CD4-positive, alpha-beta T cell treated with Interleukin-10 for 1 hour (primary cell): ENCODE data around the gene KSR1.
"Not testable (repeated sequence)": the region's sequence is repeated elsewhere in the genome, so short reads cannot be mapped to it uniquely, and the experiment has no call there.

Experiments
- DNase-seq: peaks from one replicate; pipeline ENCODE4 v3.0.0-alpha.2; 2020

The KSR1 gene

DNA sequence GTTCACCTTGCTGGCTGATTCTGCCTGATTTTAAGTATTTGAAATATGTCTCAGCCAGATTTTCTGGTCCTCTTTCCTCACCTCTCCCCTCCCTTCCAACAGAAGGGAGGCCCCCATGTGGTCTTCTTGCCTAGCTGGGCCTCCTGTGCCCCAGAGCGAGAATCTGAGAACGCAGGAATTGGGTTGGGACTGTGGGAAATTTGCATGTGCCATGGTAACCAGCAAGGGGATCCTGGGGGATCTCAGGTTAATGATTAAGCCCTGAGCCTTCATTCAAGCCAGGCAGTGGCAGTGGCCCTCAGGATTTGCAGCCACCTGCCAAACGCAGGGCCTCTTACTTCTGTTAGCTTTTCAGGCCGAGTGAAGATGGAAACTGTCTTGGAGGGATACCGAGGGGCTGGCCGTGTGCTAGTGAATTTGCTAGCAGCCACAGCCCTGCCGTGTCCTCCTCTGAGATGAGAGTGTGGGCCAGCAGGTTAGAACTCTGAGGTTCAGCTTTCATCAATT, 40.2 kb downstream of the KSR1 start:
- no peak for DNase-seq

DNA sequence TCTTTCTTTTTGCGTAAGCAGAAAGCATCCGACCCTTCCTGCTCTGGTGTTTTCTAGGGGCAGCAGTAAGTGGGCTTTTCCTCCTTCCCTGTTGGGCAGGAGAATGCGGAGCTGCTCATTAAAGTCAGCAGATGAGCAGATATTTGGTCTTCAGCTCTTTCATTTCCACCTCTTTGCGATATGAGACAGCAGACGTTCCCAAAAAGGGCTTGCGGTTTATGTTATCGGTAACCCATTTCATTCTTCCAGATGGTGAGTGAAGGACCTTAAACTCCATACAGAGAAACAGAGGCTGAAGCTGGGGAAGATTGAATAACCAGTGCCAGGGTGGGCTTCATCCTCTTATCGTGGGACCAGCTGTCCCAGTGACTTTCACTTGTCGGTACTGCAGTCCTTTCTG, 40.7 kb downstream of the KSR1 start:
- no peak for DNase-seq

DNA sequence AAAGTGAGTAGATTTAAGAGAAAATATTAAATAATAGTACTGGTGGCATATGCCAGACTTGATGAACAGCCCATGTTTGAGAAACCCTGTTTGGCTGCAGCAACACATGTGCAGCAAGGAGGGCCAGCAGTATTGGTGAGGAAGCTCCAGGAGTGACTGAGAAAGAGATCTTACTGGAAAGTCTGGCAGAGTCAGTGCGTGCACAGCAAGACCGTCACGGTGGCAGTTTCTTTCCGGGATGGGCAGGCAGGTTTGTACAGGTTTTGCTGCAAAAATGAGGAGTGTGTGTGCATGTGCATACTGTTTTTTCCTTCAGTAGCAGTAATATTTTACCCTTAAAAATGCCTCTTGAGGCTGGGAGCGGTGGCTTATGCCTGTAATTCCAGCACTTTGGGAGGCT, 41.4 kb downstream of the KSR1 start:
- DNase-seq = no peak

DNA sequence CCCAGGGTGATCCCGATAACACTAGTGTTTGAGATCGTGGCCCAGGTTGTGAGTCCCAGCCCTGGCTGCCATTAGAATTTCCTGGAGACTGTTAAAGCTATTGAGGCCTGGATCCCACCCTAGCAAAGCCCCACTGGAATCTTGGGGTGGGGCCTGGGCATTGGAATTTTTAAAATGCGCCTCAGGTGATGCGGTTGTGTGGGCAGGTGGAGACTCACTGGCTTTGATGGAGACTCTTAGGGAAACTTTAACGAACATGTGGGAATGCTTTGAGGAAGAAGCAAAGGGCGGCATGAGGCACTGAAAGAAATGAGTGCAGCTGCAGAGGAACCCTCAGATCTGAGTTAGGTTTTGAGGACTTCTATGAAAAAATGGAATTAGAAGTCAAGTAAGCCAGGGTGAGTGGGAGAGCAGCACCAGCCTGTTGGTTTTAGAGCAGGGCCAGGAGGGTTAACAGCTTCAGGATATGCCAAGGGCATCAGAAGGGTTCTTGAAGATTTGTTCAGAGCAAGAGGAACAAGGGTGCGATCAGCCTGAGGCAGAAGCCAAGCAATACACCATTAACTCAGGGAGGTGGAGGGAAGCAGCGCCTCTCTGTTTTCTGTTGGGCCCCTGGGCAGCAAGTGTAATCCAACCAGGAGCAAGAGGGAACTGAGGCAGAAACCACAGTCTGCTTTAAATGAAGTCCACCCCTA, 42.5 kb downstream of the KSR1 start:
- DNase-seq = no peak

DNA sequence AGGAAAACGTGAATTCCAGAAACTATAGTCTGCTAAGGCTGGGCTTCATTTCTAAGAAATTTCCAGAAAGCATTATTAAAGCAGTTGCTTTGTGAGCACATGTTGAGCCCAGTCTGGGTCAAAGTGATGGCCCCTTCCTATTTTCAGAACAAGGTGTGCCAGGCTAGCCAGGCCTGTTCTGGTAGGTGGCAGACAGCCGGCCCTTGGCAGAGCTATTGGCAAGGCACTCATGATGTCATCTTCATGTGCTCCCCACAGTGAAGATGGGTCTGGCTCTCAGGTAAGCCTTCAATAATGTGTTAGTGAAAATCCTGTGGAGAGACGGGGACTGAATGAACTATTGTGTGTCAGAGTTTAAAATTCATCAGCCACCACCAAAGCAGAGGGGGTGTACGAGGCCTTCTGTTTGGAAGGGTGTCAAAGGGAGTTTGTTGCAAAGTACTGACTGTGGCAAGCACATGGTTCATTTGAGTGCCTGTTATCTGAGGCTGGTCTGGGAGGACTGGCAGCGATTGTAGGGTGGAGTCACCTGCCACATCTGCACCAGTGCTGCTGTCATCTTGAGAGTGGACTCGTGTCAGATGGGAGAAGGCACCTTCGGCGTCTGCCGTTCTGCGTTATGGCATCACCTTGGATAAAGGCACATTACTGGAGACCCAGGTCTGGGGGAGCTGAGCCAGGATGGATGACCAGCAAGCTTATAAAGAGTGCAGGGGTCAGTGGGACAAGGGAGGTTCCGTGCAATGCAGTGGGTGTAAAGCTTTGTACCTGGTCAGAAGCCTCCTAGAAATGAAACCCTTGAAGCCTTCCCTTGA, 43.4 kb downstream of the KSR1 start:
- DNase-seq = no peak

DNA sequence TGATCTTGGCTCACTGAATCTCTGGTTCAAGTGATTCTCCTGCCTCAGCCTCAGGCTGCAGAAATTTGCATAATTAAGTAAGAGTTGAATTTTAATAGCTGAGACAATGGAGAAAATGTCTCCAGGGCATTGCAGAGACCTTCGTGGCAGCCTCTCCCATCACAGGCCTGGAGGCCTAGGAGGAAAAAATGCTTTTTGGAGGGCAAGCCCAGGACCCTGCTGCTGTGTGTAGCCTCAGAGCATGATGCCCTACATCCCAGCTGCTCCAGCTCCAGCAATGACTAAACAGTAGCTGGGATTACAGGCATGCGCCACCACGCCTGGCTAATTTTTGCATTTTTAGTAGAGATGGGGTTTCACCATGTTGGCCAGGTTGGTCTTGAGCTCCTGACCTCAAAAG, 45.1 kb downstream of the KSR1 start:
- DNase-seq = not testable (repeated sequence)

DNA sequence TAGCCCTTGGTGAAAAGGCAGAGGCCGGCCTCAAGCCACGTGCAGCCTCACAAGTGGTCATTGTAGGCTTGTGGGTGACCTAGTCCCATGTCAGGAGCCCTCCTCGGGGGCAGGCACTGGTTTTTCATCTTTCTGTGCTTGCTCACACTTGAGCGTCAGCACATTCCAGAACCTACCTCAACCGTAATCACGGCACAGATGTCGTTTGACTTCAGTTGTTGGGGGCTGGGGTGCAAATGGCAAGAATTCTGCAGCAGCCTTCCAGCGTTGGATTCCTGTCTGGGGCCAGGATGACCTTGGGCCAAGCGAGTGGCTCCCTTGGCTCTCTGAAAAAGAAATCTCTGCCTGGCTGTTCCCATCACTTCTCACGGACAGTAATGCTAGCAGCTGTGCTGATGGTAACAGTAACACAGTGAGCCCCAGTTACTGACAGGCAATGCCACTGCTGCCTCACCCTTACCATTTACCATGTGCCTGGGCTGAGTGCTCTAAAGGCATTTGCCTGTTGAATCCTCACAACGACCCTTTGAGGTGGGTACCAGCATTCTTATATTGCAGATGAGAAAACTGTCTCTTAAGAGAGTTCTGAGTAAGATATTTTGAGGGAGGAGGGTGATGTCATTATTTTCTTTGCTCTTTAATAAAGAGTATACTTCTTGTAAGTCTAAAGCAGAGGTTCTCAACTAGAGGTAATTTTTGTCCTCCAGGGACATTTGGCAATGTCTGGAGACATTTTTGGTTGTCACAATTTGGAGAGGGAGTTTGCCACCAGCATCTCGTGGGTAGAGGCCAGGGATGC, 46.5 kb downstream of the KSR1 start:
- no peak for DNase-seq

GRCh38 chr17:27503611-27504010, 47.4 kb downstream of the KSR1 start:
- DNase-seq = no peak

GRCh38 chr17:27504188-27504995, 48.1 kb downstream of the KSR1 start:
- DNase-seq = no peak

DNA sequence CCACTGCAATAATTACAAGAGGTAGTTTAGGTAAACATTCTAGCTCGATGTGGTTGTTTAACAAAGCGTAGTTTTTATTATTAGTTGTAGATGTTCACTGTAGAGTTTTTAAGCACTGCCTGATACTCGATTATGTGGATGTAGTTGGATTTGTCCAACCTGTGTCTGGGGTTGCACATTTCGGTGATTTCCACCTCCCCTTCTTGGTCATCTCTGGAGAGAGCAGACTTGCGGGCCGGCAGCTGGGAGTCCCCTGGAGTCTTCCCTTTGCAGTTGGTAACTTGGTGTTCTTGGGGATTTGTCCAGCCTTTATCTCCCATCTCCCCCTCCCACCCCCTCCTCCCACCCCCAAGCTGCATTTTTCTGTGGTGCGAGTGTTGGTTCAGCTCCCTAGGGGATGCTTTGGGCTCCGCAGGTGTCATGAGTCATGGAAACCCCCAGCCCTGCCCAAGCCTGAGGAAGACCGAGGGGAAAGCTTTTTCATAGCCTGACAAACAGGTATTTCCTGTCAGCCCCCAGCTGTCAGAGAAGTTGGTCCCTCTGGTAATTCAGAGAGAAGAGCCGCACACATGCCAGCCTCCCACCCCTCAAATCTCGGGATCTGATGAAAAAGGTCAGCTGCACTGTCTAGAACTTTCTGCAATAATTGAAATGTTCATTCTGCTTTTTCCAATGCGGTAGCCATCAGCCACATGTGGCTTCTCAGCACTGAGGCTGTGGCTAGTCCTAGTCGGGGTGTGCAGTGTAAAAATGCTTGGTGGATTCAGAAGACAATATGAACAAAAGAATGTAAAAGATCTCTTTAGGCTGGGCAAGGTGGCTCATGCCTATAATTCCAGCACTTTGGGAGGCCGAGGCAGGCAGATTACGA, 50.3 kb downstream of the KSR1 start:
- DNase-seq = no peak

DNA sequence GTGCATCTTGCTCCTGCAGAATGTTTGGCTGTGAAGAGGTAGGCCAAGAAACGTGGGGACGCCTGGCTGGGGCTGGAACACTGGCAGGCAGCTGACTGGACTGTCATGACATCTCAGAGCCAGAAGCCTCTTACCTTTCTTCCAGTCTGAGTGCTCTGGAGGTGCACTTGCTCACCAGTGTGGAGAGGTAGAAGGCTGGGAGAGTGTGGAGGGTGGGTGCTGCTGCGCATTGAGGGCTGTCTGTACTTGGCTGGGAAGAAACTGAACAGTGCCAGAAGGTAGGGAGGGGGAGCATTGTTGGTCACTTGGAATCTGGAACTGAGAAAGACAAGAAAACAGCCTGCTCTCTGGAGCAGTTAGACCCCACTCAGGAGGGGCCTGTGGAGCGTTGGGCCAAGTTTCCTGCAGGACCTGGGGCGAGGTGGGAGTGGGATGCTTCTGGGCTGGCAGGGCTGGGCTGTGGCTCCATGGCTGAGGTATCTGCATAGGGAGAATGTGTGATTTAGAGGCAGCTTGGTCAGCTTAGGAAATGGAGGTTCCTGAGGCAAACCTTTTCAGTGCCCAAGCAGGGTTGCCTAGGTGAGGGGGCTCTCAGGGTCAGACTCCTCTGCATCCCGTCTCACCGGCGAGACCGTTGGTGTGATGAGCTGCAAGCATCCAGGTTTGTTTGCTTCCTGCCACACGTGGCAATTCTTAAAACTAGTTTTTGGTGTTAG, 55.1 kb downstream of the KSR1 start:
- DNase-seq = no peak

DNA sequence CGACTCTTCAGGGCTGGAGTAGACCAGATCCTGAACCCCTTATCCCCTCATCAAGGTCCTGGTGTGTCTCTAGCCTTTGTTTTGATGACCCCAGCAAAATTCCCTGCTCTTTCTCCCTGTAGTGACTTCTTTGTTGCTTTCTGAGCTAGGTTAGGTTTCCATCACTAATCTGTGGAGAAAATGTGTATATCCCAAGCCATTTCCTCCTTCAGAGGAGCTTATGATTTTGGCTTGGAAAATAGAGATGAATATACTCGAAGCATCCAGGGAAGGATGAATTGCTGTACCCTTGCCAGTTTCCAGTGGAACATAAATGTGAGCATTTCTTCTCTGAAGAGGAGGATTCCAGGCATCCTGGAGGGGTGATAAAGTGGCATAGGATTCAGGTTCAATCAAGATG, 55.8 kb downstream of the KSR1 start:
- no peak for DNase-seq

GRCh38 chr17:27512511-27513346, 56.5 kb downstream of the KSR1 start:
- no peak for DNase-seq

DNA sequence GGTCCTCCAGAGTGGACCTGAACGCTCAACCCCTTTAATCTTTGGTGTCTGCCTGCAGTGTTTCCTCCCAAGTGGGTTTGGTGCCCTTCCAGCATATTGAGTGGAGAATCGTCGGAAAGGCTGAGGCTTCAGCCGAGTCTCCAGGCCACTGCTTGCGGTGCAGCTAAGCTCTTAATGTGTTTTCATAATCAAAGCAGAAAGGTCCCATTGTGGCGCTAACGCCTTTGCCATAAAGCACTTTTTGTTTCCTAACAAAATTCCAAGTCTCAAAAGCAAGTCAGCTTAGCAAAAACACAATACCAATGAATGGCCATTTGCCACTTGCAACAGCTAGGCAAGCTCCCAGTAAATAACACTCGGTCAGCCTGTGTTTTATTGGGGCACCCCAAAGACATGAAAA, 57.6 kb downstream of the KSR1 start:
- DNase-seq = no peak

- no peak for DNase-seq
Measured at GRCh38 chr17:27514595-27515413, 58.6 kb downstream of the KSR1 start.

GRCh38 chr17:27518048-27518447, 61.8 kb downstream of the KSR1 start:
- no peak for DNase-seq

GRCh38 chr17:27518545-27519521, 62.6 kb downstream of the KSR1 start:
- DNase-seq = no peak

DNA sequence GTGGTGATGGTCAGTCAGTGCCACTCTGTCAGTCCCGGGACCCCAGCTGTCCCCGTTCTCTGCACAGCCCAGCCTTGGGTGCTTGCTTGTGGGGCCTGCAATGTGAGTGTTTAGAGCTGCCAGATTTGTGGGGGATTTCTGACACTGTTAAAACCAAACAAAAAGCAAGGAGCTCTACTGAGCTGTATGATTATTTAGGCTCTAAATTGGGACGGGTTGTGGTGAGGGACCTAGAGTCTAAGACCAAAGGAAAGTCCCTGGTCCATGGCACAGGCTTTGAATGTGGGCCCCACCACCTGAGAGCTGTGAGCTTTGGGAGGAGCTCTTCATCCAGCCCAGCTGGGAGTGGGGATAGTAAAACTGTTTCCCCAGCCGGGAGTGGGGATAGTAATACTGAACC, 63.3 kb downstream of the KSR1 start:
- DNase-seq = no peak
